Measurements from ENCODE around the gene RNF187.

DNA sequence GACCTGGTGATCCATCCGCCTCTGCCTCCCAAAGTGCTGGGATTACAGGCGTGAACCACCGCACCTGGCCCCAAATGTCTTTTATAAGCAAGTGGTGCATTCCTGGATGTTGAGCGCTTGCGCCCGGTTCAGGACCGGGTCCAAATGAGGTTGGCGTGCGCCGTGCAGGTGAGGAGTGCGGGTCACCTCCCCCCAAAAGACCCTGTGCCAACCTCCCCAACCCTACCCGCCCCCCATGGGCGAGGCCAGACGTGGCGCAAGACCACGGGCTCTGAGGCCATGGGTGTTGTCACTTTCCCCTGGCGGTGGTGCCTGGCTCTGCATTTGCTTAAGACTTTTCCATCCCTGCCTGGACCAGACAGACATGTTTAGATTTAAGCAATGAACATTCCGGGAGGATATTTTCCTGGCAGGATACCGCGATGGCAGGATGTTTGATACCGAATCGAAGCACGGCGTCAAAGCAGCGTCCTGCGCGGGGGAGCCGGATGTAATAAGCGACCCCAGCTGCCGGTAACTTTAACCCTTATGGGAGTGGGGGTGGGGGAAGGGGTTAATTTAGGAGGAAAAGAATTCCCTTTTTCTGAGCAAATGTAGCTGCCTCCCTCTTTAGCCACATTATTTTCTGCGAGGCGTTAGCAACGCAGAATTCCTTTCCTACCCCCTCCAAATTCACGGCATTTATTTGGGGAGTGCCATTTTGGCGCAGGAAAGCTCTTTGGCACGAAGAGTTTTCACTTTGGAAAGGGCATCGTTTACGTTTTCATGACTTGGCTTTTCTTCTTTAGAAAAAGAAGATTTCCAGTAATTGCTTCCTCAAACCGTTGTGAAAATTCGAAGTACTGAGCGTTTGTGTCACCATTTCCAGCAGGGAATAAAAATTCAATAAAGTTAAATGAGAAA lies 27.8 kb upstream of the RNF187 start:
- no peak for TF ChIP-seq POLR2A (IDR thresholded peaks at IDR 0.05)
- TF ChIP-seq, protein P1, sequence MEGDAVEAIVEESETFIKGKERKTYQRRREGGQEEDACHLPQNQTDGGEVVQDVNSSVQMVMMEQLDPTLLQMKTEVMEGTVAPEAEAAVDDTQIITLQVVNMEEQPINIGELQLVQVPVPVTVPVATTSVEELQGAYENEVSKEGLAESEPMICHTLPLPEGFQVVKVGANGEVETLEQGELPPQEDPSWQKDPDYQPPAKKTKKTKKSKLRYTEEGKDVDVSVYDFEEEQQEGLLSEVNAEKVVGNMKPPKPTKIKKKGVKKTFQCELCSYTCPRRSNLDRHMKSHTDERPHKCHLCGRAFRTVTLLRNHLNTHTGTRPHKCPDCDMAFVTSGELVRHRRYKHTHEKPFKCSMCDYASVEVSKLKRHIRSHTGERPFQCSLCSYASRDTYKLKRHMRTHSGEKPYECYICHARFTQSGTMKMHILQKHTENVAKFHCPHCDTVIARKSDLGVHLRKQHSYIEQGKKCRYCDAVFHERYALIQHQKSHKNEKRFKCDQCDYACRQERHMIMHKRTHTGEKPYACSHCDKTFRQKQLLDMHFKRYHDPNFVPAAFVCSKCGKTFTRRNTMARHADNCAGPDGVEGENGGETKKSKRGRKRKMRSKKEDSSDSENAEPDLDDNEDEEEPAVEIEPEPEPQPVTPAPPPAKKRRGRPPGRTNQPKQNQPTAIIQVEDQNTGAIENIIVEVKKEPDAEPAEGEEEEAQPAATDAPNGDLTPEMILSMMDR (IDR thresholded peaks at IDR 0.05), result peak; percentile 58 to 80
- TF ChIP-seq EP300 (IDR thresholded peaks at IDR 0.05), result no peak
